ENCODE results near the gene RPN2.
"Not testable (repeated sequence)": the region's sequence is repeated elsewhere in the genome, so short reads cannot be mapped to it uniquely, and the experiment has no call there.

Gene RPN2

GRCh38 chr20:37178839-37179682 lies at the start of gene RPN2, which contains the start of gene MROH8:
Gene RPN2 (plus strand): TSS chr20:37179330. CDS start chr20:37179357, 27 bp downstream.
Gene MROH8 (minus strand): TSS chr20:37179548.
- peak; percentile 97 to 98 for DNase-seq

DNA sequence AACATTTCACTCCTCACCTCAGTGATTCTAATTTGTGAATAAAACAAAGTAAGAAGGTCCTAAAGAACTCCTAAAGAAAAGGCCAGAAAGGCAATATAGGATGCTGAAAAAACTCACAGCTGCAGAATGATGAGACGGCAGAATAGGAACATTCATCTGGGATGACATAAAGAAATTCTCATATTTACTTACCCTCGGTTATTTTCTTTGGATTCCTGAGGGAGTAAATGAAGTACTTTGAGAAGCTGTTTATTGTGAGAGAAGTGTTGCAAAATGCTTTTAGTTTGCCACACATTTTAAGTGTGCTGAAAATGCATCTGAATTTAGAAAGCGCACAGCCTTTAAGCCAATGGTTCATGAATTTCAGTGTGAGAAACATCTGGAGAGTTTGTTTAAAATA lies 47.6 kb upstream of the RPN2 start:
- DNase-seq, result no peak

GRCh38 chr20:37133952-37134351 lies 45.2 kb upstream of the RPN2 start:
- no peak for DNase-seq

GRCh38 chr20:37137547-37137946 lies 41.6 kb upstream of the RPN2 start:
- DNase-seq, result no peak

DNA sequence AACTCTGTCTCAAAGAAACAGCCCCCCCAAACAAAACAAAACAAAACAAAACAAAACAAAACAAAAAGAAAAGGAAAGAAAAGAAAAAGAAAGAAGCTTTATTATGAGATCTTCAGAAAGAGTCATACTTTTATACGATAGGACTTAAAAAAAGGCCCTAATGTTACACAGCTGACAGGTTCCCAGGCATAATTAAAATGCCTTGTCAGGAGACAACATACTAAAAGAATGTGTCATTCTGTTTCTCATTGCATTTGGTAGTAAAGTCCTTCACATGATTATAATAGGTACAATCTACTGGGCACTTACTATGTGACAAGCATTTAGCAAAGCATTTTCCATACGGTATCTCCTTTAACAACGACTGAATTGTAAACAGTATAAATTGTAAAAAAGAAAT lies 36.4 kb upstream of the RPN2 start:
- no peak for DNase-seq

DNA sequence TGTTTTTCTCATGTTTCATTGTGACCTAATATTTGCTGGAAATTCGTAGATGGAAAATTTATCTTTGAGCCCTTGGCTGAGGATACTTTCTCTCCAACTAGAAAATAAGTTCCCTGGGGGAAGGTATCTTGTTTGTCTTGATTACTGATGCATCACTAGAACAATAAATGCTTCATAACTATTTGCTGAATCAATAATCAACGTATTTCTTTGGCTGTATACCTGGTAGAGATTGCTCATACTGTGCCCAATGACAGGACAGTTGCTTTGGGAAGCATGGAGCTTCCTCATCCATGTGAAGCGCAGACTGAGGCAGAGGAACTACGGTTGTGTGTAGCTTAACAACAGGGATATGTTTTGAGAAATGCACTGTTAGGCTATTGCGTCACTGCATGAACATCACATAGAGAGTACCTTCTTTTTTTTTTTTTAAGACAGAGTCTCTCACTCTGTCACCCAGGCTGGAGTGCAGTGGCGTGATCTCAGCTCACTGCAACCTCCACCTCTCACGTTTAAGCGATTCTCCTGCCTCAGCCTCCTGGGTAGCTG lies 34.2 kb upstream of the RPN2 start:
- DNase-seq, result no peak

- DNase-seq, result no peak
These were observed 31.9 kb upstream of the RPN2 start for GRCh38 chr20:37147250-37147649.

DNA sequence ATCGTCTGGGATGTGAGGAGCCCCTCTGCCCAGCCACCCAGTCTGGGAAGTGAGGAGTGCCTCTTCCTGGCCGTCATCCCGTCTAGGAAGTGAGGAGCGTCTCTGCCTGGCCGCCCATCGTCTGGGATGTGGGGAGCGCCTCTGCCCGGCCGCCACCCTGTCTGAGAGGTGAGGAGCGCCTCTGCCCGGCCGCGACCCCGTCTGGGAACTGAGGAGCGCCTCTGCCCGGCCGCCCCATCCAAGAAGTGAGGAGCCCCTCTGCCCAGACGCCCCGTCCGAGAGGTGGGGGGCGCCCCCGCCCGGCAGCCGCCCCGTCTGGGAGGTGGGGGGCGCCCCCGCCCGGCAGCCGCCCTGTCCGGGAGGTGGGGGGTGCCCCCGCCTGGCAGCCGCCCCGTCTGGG lies 28.3 kb upstream of the RPN2 start:
- not testable (repeated sequence) for DNase-seq

- DNase-seq, result no peak
These were observed 27.6 kb upstream of the RPN2 start for GRCh38 chr20:37151529-37151928.

DNA sequence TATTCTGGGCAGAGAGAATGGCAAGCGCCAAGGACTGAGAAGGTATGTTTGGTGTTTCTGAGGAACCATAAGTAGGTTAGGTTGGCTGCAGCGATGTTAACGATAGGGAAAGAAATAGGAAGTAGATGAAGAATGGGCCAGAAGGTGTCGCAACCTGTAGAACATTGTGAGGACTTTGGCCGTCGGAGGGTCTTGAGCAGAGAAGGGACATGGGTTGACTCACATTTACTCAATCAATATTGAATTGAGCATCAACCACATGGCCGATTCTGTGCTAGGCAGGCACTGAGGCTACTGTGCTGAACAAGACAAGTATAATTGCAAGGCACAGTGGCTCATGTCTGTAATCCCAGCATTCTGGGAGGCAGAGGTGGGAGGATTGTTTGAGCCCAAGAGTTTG lies 26.8 kb upstream of the RPN2 start:
- DNase-seq, result no peak

DNA sequence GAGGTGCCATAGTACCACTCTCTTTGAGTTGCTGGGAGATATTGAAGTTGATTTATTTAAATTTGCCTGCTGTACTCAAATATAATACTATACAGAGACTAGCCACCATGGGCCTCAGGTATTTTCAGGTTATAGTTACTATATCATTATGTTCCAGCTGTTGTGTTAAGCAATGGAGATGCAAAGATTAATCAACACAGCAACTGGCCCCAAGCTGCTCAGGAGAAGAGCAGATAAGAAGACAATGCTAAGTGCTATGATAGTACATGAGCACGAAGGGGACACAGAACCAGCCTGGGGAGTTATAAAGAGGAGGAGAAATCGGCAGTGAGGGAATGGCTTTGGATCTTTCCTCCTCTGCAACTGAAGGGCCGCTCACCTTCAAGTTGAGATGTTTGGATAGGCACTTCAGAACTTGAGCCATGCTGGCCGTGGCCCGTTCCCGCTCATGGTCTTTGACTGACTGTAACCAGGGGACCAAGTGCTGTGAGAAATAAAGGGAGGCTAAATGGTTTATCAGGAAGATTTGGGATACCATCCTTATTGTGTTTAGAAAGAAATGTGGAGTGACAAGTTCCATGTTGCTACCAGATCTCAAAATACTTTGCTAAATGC lies 24.3 kb upstream of the RPN2 start:
- DNase-seq, result no peak

GRCh38 chr20:37155987-37156386 lies 23.1 kb upstream of the RPN2 start:
- no peak for DNase-seq

DNA sequence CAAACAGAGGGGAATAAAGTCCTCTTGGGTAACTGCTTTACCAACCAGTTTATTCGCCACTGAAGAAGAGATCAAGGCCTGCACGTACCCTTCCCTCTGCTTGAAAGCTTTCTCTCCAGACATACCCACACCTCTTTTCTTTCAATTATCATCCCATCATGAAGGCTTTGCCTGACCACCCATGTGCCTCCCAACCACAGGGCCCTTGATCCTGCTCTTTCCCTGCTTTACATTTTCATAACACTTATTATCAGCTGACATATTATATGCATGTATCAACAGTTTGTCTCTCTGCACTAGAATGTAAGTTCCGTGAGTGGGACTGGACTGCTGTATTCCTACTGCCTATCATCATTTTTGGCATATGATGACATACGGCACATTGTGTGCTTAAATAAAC lies 20.9 kb upstream of the RPN2 start:
- DNase-seq, result no peak

DNA sequence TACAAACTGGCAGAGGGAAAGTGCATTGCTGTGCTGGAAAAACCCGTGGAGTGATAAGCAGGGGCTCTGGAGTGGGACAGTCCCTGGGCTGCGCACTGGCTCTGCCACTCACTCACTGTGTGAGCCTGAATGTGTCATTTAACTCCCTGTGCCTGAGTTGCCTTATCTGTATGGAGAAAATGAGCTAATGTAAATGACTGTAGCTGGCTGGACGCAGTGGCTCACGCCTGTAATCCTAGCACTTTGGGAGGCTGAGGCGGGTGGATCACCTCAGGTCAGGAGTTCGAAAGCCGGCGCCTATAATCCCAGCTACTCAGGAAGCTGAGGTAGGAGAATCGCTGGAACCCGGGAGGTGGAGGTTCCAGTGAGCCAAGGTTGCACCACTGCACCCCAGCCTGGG lies 18.4 kb upstream of the RPN2 start:
- DNase-seq, result no peak

- no peak for DNase-seq
These were observed 17.1 kb upstream of the RPN2 start for GRCh38 chr20:37161830-37162549.

DNA sequence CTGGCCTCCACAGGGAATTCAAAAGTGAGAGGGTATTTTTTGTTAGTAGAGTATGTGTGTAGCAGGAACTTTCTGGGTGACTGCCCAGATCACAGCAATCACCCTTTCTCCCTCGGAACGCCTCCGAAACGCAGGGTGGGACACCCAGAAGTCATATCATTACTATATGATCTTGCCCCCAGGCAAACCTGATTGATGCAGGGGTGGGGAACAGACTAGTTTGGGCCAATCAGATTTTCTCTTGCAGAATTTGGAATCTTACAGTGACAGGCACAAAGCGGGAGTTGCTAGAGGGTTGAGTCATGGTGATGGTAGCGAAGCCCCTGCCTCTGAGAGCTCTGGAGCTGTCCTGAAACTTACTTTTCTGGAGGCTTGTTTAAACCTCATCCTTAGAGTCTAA lies 16.5 kb upstream of the RPN2 start:
- DNase-seq, result no peak

DNA sequence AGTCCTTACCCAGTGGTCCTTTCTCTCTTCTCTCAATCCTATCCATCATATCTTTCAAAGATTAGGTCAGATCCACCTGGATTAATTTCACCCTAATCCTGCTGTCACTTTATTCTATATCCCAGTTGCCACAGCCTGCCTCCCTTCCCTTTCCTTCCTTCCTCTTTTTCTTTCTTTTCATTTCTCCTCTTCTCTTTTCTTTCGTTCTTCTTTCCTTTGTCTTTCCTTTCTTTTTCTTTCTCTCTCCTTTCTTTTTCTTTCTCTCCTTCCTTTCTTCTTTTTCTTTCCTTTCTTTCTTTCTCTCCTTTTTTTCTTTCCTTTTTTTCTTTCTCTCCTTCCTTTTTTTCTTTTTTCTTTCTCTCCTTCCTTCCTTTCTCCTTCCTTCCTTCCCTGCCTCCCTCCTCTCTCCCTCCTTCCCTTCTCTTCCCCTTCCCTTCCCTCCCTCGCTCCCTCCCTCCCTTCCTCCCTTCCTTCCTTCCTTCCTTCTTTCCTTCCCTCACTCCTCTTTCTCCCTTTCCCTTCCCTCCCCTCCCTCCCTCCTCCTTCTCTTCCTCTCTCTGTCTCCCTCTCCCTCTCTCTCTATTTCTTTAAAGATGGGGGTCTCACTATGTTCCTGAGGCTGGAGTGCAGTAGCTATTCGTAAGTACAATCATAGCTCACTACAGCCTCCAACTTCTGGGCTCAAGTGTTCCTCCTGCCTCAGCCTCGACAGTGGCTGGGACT lies 15.1 kb upstream of the RPN2 start:
- no peak for DNase-seq

- DNase-seq, result no peak
These were observed 14.1 kb upstream of the RPN2 start for GRCh38 chr20:37165031-37165430.

- DNase-seq, result no peak
These were observed 12.3 kb upstream of the RPN2 start for GRCh38 chr20:37166867-37167266.

GRCh38 chr20:37172836-37173235 lies 6.3 kb upstream of the RPN2 start:
- DNase-seq, result no peak

DNA sequence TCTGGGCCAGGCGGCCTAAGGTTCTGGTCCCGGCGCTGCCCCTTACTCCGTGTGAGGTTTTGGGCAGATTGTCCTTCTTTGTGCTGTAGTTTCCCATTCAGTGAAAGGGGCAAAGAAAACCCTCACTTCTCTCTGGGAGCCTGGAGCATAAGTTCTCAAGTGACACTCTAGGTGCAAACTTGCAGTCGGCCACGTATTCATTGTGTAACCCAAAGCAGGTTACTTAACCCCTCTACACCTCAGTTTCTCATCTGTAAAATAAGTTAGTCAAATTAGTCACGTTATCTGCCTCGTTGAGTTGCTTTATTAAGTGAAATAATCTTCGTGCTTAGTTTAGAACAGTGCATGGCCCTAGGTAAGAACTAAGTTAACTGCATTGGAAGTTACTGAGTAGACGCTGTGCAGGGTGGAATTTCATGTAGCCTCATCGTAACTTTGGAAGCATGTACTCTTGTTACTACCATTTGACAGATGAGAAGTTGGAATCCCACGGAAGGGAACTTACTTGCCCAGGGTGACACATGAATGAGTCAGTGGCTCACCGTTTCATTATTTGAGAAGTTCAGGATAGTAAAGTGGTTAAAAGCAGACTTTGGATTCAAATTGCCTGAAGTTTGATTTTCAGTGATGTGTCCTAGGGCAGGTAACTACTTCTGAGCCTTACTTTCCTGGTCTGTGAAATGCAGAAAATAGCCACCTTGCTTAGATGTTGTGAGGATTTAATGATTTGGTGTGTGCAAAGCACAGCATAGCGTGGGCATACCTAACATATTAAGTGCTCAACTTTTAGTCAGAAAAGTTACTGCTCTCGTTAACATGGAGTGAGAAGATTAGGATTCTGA lies 774 bp downstream of the RPN2 start:
- peak in 1 of 2 experiments; percentile 33 for DNase-seq

DNA sequence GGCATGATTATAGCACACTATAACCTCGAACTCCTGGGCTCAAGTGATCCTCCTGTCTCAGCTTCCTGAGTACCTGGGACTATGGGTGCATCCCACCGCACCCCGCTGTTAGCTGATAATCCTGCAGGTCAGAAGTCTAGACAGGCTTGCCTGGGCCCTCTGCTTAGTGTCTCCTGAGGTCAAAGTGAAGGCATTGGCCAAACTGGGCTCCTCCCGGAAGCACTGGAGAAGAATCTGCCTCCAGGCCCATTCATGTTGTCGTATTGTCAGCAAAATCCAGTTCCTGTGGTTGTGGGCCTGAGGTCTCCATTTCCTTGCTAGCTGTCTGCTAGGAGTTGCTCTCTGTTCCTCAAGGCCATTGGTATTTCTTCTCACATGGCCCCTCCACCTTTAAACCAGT lies 6.6 kb downstream of the RPN2 start:
- DNase-seq, result no peak
